ENCODE results near the gene CRIP3.

Gene CRIP3

GRCh38 chr6:43260791-43261190, 47.8 kb downstream of the CRIP3 start:
- TF ChIP-seq, protein P1, sequence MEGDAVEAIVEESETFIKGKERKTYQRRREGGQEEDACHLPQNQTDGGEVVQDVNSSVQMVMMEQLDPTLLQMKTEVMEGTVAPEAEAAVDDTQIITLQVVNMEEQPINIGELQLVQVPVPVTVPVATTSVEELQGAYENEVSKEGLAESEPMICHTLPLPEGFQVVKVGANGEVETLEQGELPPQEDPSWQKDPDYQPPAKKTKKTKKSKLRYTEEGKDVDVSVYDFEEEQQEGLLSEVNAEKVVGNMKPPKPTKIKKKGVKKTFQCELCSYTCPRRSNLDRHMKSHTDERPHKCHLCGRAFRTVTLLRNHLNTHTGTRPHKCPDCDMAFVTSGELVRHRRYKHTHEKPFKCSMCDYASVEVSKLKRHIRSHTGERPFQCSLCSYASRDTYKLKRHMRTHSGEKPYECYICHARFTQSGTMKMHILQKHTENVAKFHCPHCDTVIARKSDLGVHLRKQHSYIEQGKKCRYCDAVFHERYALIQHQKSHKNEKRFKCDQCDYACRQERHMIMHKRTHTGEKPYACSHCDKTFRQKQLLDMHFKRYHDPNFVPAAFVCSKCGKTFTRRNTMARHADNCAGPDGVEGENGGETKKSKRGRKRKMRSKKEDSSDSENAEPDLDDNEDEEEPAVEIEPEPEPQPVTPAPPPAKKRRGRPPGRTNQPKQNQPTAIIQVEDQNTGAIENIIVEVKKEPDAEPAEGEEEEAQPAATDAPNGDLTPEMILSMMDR (IDR thresholded peaks at IDR 0.05; ENCODE audit: borderline replicate concordance, insufficient read depth, low read depth, low read length): no peak
- H3K4me3 ChIP-seq (ENCODE audit: low read depth, low read length): no peak overlapping the region

GRCh38 chr6:43258807-43259686, 49.6 kb downstream of the CRIP3 start:
- TF ChIP-seq, protein P1 (IDR thresholded peaks at IDR 0.05; ENCODE audit: borderline replicate concordance, insufficient read depth, low read depth, low read length): no peak
- no peak overlapping the region for H3K4me3 ChIP-seq (ENCODE audit: low read depth, low read length)

GRCh38 chr6:43258180-43258579, 50.4 kb downstream of the CRIP3 start:
- TF ChIP-seq, protein P1 (IDR thresholded peaks at IDR 0.05; ENCODE audit: borderline replicate concordance, insufficient read depth, low read depth, low read length): no peak
- H3K4me3 ChIP-seq (ENCODE audit: low read depth, low read length): no peak overlapping the region

- TF ChIP-seq, protein P1 (IDR thresholded peaks at IDR 0.05; ENCODE audit: borderline replicate concordance, insufficient read depth, low read depth, low read length): no peak
- H3K4me3 ChIP-seq (ENCODE audit: low read depth, low read length): no peak overlapping the region
These were observed 51.1 kb downstream of the CRIP3 start for GRCh38 chr6:43257367-43258145.

DNA sequence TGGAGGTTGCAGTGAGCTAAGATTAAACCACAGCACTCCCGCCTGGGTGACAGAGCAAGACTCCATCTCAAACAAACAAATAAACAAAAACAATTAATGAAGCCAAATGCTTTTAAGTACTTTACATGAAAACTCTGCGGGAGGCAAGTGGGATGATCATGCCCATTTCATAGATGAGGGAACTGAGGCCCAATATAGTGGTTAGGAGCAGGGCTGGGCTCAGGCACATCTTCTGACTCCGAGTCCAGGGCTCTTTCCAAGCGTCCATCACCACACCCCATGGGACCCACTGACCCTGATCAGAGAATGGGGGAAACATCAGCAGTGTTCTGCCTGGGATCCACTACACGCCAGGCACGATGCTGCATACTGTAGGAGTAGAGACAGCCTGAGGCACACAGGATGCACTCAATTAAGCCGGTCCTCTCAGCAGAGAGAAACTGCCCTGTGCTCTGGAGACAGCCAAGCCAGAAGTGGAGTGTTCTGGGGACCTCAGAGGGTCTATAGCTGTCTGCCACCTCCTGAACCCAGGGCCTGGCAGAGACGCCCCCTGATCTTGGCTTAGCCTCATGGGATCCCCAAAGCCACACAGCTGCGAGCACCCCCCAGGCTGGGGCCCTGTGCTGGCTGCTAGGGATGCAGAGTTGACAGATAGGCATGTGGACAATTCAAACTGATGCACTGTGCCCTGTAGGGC, 51.8 kb downstream of the CRIP3 start:
- no peak overlapping the region for H3K4me3 ChIP-seq (ENCODE audit: low read depth, low read length)
- TF ChIP-seq, protein P1 (IDR thresholded peaks at IDR 0.05; ENCODE audit: borderline replicate concordance, insufficient read depth, low read depth, low read length): no peak

All from GM12875 (cell line).